ENCODE data around the gene VAMP3.

The VAMP3 gene

GRCh38 chr1:7813677-7814373 is 42.7 kb downstream of the VAMP3 start:
- DNase-seq (ENCODE audit: extremely low read depth, insufficient read length), result no peak
- H3K27me3 ChIP-seq (replicated peaks; ENCODE audit: control insufficient read depth, insufficient read depth, low read length), result no peaks in the 10 kb centered on the region
- H3K4me3 ChIP-seq (replicated peaks; ENCODE audit: low read depth, low read length), result no peak overlapping the region
- no peaks in the 10 kb centered on the region for H3K36me3 ChIP-seq (ENCODE audit: control insufficient read depth, insufficient read depth, low read length)
- no peak for TF ChIP-seq CTCF (IDR thresholded peaks at IDR 0.05; ENCODE audit: insufficient read depth, low read length, poor library complexity, severe bottlenecking)

- Histone ChIP-seq H3K4me3 (replicated peaks; ENCODE audit: low read depth, low read length) (no peak overlapping the region), H3K36me3 (ENCODE audit: control insufficient read depth, insufficient read depth, low read length) (no peaks in the 10 kb centered on the region), H3K27me3 (replicated peaks; ENCODE audit: control insufficient read depth, insufficient read depth, low read length) (no peaks in the 10 kb centered on the region)
- DNase-seq (ENCODE audit: extremely low read depth, insufficient read length), result no peak
- no peak for TF ChIP-seq CTCF (IDR thresholded peaks at IDR 0.05; ENCODE audit: insufficient read depth, low read length, poor library complexity, severe bottlenecking)
Measured at GRCh38 chr1:7821282-7821681, 50.2 kb downstream of the VAMP3 start.

- no peak for TF ChIP-seq CTCF (IDR thresholded peaks at IDR 0.05; ENCODE audit: insufficient read depth, low read length, poor library complexity, severe bottlenecking)
- no peaks in the 10 kb centered on the region for H3K36me3 ChIP-seq (ENCODE audit: control insufficient read depth, insufficient read depth, low read length)
- no peak for DNase-seq (ENCODE audit: extremely low read depth, insufficient read length)
- H3K27me3 ChIP-seq (replicated peaks; ENCODE audit: control insufficient read depth, insufficient read depth, low read length), result no peaks in the 10 kb centered on the region
- no peak overlapping the region for H3K4me3 ChIP-seq (replicated peaks; ENCODE audit: low read depth, low read length)
Measured at GRCh38 chr1:7824701-7825100, 53.6 kb downstream of the VAMP3 start.

GRCh38 chr1:7826363-7826762 is 55.3 kb downstream of the VAMP3 start:
- DNase-seq (ENCODE audit: extremely low read depth, insufficient read length), result no peak
- Histone ChIP-seq H3K36me3 (ENCODE audit: control insufficient read depth, insufficient read depth, low read length) (no peaks in the 10 kb centered on the region), H3K4me3 (replicated peaks; ENCODE audit: low read depth, low read length) (no peak overlapping the region), H3K27me3 (replicated peaks; ENCODE audit: control insufficient read depth, insufficient read depth, low read length) (no peaks in the 10 kb centered on the region)
- no peak for TF ChIP-seq CTCF (IDR thresholded peaks at IDR 0.05; ENCODE audit: insufficient read depth, low read length, poor library complexity, severe bottlenecking)

GRCh38 chr1:7827126-7827955 is 56.2 kb downstream of the VAMP3 start:
- no peak for TF ChIP-seq CTCF (IDR thresholded peaks at IDR 0.05; ENCODE audit: insufficient read depth, low read length, poor library complexity, severe bottlenecking)
- no peak for DNase-seq (ENCODE audit: extremely low read depth, insufficient read length)
- no peaks in the 10 kb centered on the region for H3K36me3 ChIP-seq (ENCODE audit: control insufficient read depth, insufficient read depth, low read length)
- no peaks in the 10 kb centered on the region for H3K27me3 ChIP-seq (replicated peaks; ENCODE audit: control insufficient read depth, insufficient read depth, low read length)
- H3K4me3 ChIP-seq (replicated peaks; ENCODE audit: low read depth, low read length), result no peak overlapping the region
